DOHH2 (cell line): Measurements from ENCODE around the gene NFIL3.

Experiments used
- CTCF ChIP-seq: fragments of 200-600 bp; sonication (generic); IDR thresholded peaks from one replicate; pipeline ENCODE4 v1.5.1; 2014; ENCODE audit warnings: antibody characterized with exemption, mild to moderate bottlenecking, low read depth, low read length; ENCODE audit not compliant: poor library complexity, severe bottlenecking
- EZH2phosphoT487 ChIP-seq: fragments of 200-600 bp; sonication (generic); IDR thresholded peaks from 2 replicates; pipeline ENCODE4 v1.6.1; 2017; ENCODE audit warnings: borderline replicate concordance, mild to moderate bottlenecking, antibody characterized with exemption, low read length, moderate library complexity, mixed read lengths

- TF ChIP-seq CTCF (no peak), EZH2phosphoT487 (no peak)
These were observed 21.5 kb upstream of the NFIL3 start for GRCh38 chr9:91445135-91445534.
